ENCODE results near the gene AVP. TPM values are rescaled to one million over a fixed set of nuclear protein-coding genes. Genes with fewer than 3 reads are reported as not detected.

Gene AVP, protein sequence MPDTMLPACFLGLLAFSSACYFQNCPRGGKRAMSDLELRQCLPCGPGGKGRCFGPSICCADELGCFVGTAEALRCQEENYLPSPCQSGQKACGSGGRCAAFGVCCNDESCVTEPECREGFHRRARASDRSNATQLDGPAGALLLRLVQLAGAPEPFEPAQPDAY
- not detected for total RNA-seq

DNA sequence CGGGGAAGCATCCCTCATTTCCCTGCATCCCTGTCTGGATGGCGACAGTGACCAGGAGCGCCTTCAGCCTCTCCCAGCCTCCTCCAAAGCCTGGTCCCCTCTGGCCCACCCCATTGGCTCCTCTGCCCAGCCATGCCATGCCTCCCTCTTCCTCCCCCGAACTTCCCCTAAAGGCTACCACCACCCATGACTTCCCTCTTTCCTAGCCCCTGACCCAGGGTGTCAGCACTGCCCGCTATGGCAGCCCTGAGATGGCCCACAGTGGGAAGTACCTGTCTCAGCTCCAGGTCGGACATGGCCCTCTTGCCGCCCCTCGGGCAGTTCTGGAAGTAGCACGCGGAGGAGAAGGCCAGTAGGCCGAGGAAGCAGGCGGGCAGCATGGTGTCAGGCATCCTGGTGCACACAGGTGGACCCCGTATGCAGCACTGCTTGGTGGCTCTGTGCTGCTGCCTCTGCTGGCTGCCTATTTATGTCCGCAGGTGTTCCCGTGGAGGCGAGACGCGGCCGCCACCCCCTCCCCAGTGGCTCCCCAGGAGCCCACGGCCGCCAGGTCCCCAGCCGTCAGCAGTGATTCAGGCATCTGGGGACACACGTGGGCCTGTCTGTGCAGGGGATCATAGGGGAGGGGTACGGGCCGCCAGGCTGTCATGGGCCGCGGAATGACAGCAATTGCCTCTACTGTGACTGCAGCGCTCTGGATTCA, at the start of gene AVP:
Gene AVP (minus strand): TSS at position 442 of the 703 bp plus-strand sequence. CDS start 50 bp downstream, at position 392.
- H3K4me3 ChIP-seq, result no peak within 1 kb of the TSS
- TF ChIP-seq, protein P1, sequence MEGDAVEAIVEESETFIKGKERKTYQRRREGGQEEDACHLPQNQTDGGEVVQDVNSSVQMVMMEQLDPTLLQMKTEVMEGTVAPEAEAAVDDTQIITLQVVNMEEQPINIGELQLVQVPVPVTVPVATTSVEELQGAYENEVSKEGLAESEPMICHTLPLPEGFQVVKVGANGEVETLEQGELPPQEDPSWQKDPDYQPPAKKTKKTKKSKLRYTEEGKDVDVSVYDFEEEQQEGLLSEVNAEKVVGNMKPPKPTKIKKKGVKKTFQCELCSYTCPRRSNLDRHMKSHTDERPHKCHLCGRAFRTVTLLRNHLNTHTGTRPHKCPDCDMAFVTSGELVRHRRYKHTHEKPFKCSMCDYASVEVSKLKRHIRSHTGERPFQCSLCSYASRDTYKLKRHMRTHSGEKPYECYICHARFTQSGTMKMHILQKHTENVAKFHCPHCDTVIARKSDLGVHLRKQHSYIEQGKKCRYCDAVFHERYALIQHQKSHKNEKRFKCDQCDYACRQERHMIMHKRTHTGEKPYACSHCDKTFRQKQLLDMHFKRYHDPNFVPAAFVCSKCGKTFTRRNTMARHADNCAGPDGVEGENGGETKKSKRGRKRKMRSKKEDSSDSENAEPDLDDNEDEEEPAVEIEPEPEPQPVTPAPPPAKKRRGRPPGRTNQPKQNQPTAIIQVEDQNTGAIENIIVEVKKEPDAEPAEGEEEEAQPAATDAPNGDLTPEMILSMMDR (IDR thresholded peaks at IDR 0.05), result no peak
- no peak for DNase-seq (ENCODE audit: low spot score)
- peaks cover 6 to 14% of the 10 kb centered on the region in 2 donors for H3K27me3 ChIP-seq
- H3K36me3 ChIP-seq, result no peaks in the 10 kb centered on the region
- H3K9me3 ChIP-seq, result no peaks in the 10 kb centered on the region
- peaks cover 0 to 20% of the 10 kb centered on the region in 2 donors for H3K4me1 ChIP-seq
- no peak within 1 kb of the TSS for H3K27ac ChIP-seq

DNA sequence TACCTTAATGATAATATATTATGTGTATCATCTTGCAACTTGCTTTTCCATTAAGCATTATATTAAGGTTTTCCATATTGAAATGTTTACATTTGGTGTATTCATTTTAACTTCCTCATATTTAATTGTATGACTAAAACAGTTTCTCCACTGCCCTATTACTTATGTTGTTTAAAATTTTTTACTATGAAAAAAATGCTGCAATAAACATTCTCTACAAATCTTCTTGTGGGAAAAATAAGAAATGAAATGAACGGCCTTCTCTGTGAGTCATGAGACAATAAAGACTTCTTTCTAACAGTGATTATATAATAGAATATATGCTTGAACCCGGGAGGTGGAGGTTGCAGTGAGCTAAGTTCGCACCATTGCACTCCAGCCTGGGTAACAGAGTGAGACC, 49.6 kb upstream of the AVP start:
- Histone ChIP-seq H3K9me3 (no peaks in the 10 kb centered on the region), H3K36me3 (no peaks in the 10 kb centered on the region), H3K27ac (no peak overlapping the region), H3K4me1 (peaks cover 0 to 1% of the 10 kb centered on the region in 2 donors), H3K4me3 (no peak overlapping the region), H3K27me3 (no peaks in the 10 kb centered on the region)
- DNase-seq (ENCODE audit: low spot score), result no peak
- TF ChIP-seq, protein P1 (IDR thresholded peaks at IDR 0.05), result no peak

DNA sequence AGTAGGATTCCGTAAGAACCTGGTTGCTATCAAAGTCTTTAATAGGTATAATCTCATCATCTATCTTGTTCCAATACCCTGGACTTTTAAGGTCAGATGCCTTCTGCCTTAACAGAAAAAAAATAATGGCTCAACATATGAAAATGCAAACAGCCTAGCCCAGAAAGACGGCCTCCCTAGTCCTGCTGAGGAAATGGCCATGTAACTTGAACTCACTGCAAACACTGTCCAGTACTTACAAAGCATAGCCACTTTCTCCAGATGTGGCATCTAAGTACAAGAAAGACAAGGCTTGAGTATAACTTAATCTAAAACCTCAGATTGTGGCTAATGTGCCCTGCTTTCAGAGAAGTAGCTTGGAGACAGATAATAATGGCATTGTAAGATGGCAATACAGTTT, 48.6 kb upstream of the AVP start:
- Histone ChIP-seq H3K4me3 (no peak overlapping the region), H3K27me3 (no peaks in the 10 kb centered on the region), H3K4me1 (peaks cover 0 to 11% of the 10 kb centered on the region in 2 donors), H3K27ac (no peak overlapping the region), H3K9me3 (no peaks in the 10 kb centered on the region), H3K36me3 (no peaks in the 10 kb centered on the region)
- no peak for DNase-seq (ENCODE audit: low spot score)
- TF ChIP-seq, protein P1 (IDR thresholded peaks at IDR 0.05), result no peak

DNA sequence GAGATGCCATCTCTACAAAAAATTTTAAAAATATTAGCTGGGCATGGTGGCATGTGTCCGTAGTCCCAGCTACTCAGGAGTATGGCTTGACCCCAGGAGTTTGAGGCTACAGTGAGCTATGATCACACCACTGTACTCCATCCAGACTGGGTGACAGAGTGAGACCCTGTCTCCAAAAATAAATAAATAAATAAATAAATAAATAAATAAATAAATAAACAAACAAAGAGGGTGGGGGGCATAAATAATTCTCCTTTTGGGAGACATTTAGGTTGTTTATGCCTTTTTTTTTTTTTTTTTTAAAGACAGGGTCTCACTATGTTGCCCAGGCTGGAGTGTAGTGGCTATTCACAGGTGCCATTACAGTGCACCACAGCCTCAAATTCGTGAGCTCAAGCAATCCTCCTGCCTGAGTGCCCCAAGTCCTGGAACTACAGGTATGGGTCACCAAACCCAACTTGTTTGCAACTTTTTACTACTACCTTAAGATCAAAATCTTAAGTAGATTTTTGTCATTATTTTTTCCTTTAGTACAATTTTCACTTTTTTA, 45.6 kb upstream of the AVP start:
- Histone ChIP-seq H3K27ac (no peak overlapping the region), H3K36me3 (no peaks in the 10 kb centered on the region), H3K9me3 (no peaks in the 10 kb centered on the region), H3K27me3 (no peaks in the 10 kb centered on the region), H3K4me1 (peaks cover 0 to 15% of the 10 kb centered on the region in 2 donors), H3K4me3 (no peak overlapping the region)
- TF ChIP-seq, protein P1 (IDR thresholded peaks at IDR 0.05), result no peak
- DNase-seq (ENCODE audit: low spot score), result no peak

DNA sequence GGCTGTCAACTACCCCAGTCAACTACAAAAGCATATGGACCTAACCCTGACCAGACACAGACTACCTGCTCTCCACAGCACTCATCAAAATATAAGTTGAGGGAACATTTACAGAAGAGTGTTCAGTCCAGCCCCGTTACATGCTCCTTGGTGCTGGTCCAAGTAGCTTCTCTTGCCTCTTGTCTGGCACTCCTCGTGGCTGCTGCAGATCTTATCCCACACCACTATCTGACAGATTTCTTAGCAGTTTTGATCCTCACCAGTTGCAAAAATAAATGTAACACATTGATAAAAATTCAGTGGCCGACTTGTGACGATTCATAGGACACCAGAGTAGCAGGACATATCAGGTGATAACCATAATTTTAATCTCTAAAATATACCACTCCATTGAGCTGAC, 44.6 kb upstream of the AVP start:
- Histone ChIP-seq H3K36me3 (no peaks in the 10 kb centered on the region), H3K4me3 (no peak overlapping the region), H3K27ac (no peak overlapping the region), H3K27me3 (no peaks in the 10 kb centered on the region), H3K4me1 (peaks cover 0 to 15% of the 10 kb centered on the region in 2 donors), H3K9me3 (no peaks in the 10 kb centered on the region)
- no peak for DNase-seq (ENCODE audit: low spot score)
- TF ChIP-seq, protein P1 (IDR thresholded peaks at IDR 0.05), result no peak

Data from right atrium auricular region (tissue), 2 donors.